Retinal pigment epithelial cell (primary cell): Measurements from ENCODE around the gene STX7.

Source experiments
- DNase-seq: peaks from one replicate; pipeline ENCODE4 v3.0.0-alpha.2; 2010; ENCODE audit warnings: low read depth
- H3K4me3 ChIP-seq: 2 replicates; pipeline ENCODE4 v1.5.1; 2011; ENCODE audit warnings: mild to moderate bottlenecking, low read length, control low read depth, moderate library complexity
- CTCF ChIP-seq: conservative IDR thresholded peaks from 2 replicates; pipeline ENCODE4 v1.5.1; 2011; ENCODE audit warnings: low read depth, low read length, control low read depth, inconsistent platforms

The STX7 gene

GRCh38 chr6:132446141-132446854, 66.6 kb downstream of the STX7 start:
- no peak overlapping the region for H3K4me3 ChIP-seq
- no peak for TF ChIP-seq CTCF
- no peak for DNase-seq

GRCh38 chr6:132445201-132445951, 67.5 kb downstream of the STX7 start:
- no peak for DNase-seq
- no peak overlapping the region for H3K4me3 ChIP-seq
- TF ChIP-seq CTCF: no peak

- TF ChIP-seq CTCF: no peak
- DNase-seq: no peak
- no peak overlapping the region for H3K4me3 ChIP-seq
Observed at GRCh38 chr6:132443206-132443605, 69.7 kb downstream of the STX7 start.

GRCh38 chr6:132430110-132430509, 82.8 kb downstream of the STX7 start:
- H3K4me3 ChIP-seq: no peak overlapping the region
- no peak for DNase-seq
- TF ChIP-seq CTCF: no peak

- no peak for DNase-seq
- no peak overlapping the region for H3K4me3 ChIP-seq
- TF ChIP-seq CTCF: no peak
Observed at GRCh38 chr6:132425176-132425575, 87.7 kb downstream of the STX7 start.

- DNase-seq: no peak
- no peak for TF ChIP-seq CTCF
- H3K4me3 ChIP-seq: no peak overlapping the region
Observed at GRCh38 chr6:132423839-132424238, 89.1 kb downstream of the STX7 start.
